Naive B cell (primary cell): ENCODE data around the gene UROC1. TPM values are rescaled to one million over a fixed set of nuclear protein-coding genes. Genes with fewer than 3 reads are reported as not detected.

Experiments
- ATAC-seq, 2 donors: fragments of 150-1000 bp; cut with Tn5 transposase; 2 replicates each; pipeline ENCODE4 v1.10.0; 2021; ENCODE audit warnings: low read depth in 2 of 2, mild to moderate bottlenecking in 2 of 2, moderate library complexity in 2 of 2
- DNase-seq: peaks from one replicate; pipeline ENCODE4 v3.0.0; 2022
- H3K27ac Mint-ChIP-seq, 6 donors: one replicate each; pipeline ENCODE4 v1.8.0; 2020 to 2022; ENCODE audit warnings: mild to moderate bottlenecking in 6 of 6, mixed read lengths in 6 of 6, moderate library complexity in 5 of 6, inconsistent platforms in 2 of 6
- H3K27me3 Mint-ChIP-seq, 3 donors: one replicate each; pipeline ENCODE4 v1.8.0; 2021 to 2022; ENCODE audit warnings: mixed read lengths in 3 of 3, mild to moderate bottlenecking in 1 of 3
- H3K36me3 Mint-ChIP-seq, 2 donors: one replicate each; pipeline ENCODE4 v1.8.0; 2020 to 2022; ENCODE audit warnings: mixed read lengths in 2 of 2, inconsistent platforms in 1 of 2, mild to moderate bottlenecking in 1 of 2
- H3K4me1 Mint-ChIP-seq, 3 donors: one replicate each; pipeline ENCODE4 v1.8.0; 2020 to 2022; ENCODE audit warnings: mixed read lengths in 3 of 3, inconsistent platforms in 1 of 3, mild to moderate bottlenecking in 1 of 3, moderate library complexity in 1 of 3
- H3K4me3 Mint-ChIP-seq, 8 donors: one replicate each; pipeline ENCODE4 v1.8.0; 2020 to 2022; ENCODE audit warnings: mild to moderate bottlenecking in 8 of 8, mixed read lengths in 8 of 8, moderate library complexity in 8 of 8, inconsistent platforms in 2 of 8
- H3K9me3 Mint-ChIP-seq, 7 donors: one replicate each; pipeline ENCODE4 v1.8.0; 2020 to 2022; ENCODE audit warnings: mixed read lengths in 7 of 7, mild to moderate bottlenecking in 5 of 7, inconsistent platforms in 2 of 7, moderate library complexity in 1 of 7
- polyA plus RNA-seq, 6 donors: library from polyadenylated mRNA; unstranded; fragments of 300-500 nt; fragmentation: Illumina TruSeq; gene quantifications; one replicate each; pipeline ENCODE4 v1.2.3, GENCODE V29; 2021; ENCODE audit warnings: low read depth in 6 of 6

UROC1 gene
- polyA plus RNA-seq, 6 donors from 2014 or later, result not detected

DNA sequence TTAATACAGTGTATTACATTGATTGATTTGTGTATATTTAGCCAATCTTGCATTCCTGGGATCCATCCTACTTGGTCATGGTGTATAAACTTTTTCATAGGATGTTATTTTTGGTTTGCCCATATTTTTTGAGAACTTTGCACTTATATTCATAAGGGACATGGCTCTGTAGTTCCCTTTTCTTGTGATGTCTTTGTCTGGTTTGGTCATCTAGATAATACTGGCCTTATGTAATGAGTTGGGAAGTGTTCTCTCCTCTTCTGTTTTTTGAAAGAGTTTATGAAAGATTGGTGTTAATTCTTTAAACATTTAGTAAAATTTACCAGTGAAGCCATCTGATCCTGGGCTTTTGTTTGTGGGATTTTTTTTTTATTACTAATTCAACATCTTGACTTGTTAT, 15.9 kb upstream of the UROC1 start:
- H3K27ac Mint-ChIP-seq, result no peak overlapping the region
- no peak for ATAC-seq
- no peaks in the 10 kb centered on the region for H3K9me3 Mint-ChIP-seq
- DNase-seq, result no peak
- no peak overlapping the region for H3K4me3 Mint-ChIP-seq
- H3K27me3 Mint-ChIP-seq, result peaks cover 5 to 18% (median 15%) of the 10 kb centered on the region in 3 donors
- peaks cover 0 to 10% (median 5%) of the 10 kb centered on the region in 3 donors for H3K4me1 Mint-ChIP-seq
- no peaks in the 10 kb centered on the region for H3K36me3 Mint-ChIP-seq

- no peak for DNase-seq
- no peaks in the 10 kb centered on the region for H3K9me3 Mint-ChIP-seq
- H3K4me3 Mint-ChIP-seq, result no peak overlapping the region
- H3K4me1 Mint-ChIP-seq, result peaks cover 0 to 10% (median 8%) of the 10 kb centered on the region in 3 donors
- no peak overlapping the region for H3K27ac Mint-ChIP-seq
- H3K36me3 Mint-ChIP-seq, result no peaks in the 10 kb centered on the region
- no peak for ATAC-seq
- H3K27me3 Mint-ChIP-seq, result peaks cover 10 to 20% (median 11%) of the 10 kb centered on the region in 3 donors
Measured at GRCh38 chr3:126531051-126531330, 13.4 kb upstream of the UROC1 start.

DNA sequence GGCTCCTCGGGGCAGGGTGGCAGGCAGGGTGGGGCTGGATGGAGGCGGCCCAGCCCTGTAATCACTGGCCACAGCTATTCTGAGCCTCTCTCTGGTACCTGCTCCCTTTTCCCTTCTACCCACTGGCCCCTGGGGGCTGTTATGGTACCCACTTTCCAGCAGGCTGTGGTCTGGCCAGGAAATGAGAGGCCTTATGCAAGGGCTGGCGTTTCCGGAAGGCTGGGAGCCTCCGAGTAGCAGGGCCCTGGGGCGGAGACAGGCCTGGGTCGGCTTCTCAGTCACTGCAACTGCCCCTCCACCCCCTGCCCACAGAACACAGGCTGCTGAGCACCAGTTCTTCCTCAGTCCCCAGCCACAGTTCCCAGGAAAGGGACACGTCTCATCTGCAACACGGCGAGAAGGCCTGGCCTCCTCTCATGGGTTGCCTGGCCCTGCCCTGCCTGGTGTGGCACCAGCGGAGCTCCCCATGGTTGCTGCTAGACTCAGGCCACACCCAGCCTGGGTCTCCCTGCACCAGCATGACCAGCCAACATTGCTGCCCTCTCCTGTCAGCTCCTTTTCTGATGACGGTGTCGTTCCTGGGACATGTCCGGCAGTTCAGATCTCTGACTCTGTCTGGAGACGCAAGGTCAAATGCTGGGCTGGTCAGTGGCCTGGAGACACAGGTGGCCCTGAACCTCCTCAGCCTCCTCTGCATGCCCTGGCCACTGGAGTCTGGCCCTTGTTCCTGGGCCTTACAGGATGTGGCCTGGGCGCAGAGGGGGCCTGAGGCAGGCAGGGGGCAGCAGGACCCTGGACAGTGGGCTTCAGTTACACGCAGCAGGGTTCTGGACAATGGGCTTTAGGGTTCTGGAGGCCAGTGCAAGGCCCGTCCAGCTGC, 12.8 kb upstream of the UROC1 start:
- H3K4me3 Mint-ChIP-seq, result peak overlapping the region in 1 of 8 donors; percentile 41
- H3K9me3 Mint-ChIP-seq, result no peaks in the 10 kb centered on the region
- peaks cover 0 to 10% (median 8%) of the 10 kb centered on the region in 3 donors for H3K4me1 Mint-ChIP-seq
- peaks cover 15 to 24% (median 16%) of the 10 kb centered on the region in 3 donors for H3K27me3 Mint-ChIP-seq
- no peaks in the 10 kb centered on the region for H3K36me3 Mint-ChIP-seq
- no peak overlapping the region for H3K27ac Mint-ChIP-seq
- ATAC-seq, result no peak
- no peak for DNase-seq

DNA sequence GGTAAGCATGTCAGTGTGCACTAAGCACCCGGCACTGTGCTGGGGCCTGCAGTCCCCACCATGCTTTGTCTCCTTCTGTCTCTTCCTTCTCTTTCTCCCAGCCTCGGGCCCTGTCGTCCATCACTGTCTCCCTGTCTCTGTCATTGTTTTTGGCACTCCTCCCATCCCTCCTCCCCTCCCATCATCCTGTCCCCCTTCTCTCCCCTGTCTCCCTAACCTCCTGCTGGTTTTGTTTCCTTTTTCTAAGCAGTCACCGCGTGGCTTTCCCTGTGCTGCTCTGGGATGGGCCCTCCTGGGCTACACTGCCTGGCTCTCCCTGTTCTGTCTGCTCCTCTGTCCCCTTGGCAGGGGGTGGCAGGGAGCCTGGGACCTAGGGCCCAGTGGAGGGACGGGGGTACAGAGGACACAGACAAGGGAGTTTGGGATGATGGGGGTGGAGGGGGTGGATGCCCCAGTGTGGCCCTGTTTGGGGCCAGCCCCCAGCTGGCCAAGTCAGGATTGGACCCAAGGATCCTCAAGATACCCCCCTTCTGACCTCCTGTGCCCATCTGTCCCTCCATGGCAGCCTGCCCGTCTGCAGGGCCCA, 12.1 kb upstream of the UROC1 start:
- no peak for ATAC-seq

GRCh38 chr3:126528800-126529541, 11.4 kb upstream of the UROC1 start:
- Mint-ChIP-seq H3K9me3 (no peaks in the 10 kb centered on the region), H3K4me1 (peaks cover 0 to 16% (median 14%) of the 10 kb centered on the region in 3 donors), H3K4me3 (no peak overlapping the region), H3K27ac (no peak overlapping the region), H3K27me3 (peaks cover 16 to 18% (median 17%) of the 10 kb centered on the region in 3 donors), H3K36me3 (no peaks in the 10 kb centered on the region)
- ATAC-seq (no peak), DNase-seq (no peak)

More for the DNA sequence above, 12.1 kb upstream of the UROC1 start:
- no peak for DNase-seq
- H3K27me3 Mint-ChIP-seq, result peaks cover 16 to 23% (median 19%) of the 10 kb centered on the region in 3 donors
- H3K36me3 Mint-ChIP-seq, result no peaks in the 10 kb centered on the region
- H3K4me3 Mint-ChIP-seq, result no peak overlapping the region
- H3K27ac Mint-ChIP-seq, result peak overlapping the region in 1 of 6 donors; percentile 56
- H3K9me3 Mint-ChIP-seq, result no peaks in the 10 kb centered on the region
- H3K4me1 Mint-ChIP-seq, result peaks cover 0 to 15% (median 13%) of the 10 kb centered on the region in 3 donors

GRCh38 chr3:126528419-126528799, 10.8 kb upstream of the UROC1 start:
- no peak overlapping the region for H3K4me3 Mint-ChIP-seq
- ATAC-seq, result no peak
- H3K36me3 Mint-ChIP-seq, result no peaks in the 10 kb centered on the region
- no peak for DNase-seq
- no peaks in the 10 kb centered on the region for H3K9me3 Mint-ChIP-seq
- H3K27me3 Mint-ChIP-seq, result peaks cover 16 to 21% (median 19%) of the 10 kb centered on the region in 3 donors
- H3K27ac Mint-ChIP-seq, result no peak overlapping the region
- peaks cover 0 to 18% (median 14%) of the 10 kb centered on the region in 3 donors for H3K4me1 Mint-ChIP-seq

DNA sequence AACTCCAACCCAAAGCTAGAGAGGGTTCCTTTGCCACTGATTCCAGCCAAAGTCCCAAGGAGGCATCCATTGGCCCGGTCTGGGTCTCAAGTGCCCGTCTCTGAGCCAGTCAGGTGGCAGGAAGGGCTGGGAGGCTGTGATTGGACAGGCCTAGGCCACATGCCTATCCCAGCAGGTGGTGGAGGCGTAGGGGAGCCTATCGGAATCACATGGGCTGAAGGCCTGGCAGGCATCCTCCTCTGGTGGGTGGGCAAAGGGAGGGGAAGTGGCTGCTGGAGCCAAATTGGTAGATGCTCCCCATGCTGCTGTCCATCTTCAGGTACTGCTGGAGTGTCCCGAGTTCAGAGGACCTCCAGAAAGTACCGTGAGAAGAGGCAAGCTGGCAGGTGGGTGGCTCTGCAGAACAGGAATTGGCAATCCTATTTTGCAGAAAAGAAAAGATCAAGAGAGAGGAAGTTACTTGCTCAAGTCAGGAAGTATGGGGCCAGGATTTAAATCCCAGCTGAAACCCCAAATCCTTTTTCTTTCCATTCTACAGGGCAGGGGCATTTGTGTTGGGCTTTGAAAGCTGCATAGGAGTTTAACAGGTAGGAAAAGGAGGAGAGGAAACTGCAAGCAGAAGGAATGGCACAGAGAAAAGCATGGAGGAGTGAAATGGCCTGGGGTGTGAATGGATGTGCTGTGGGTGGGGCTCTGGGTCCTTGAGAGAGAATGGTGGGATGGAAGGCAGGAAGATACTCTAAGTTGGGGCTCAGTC, 10.1 kb upstream of the UROC1 start:
- H3K9me3 Mint-ChIP-seq, result no peaks in the 10 kb centered on the region
- no peak overlapping the region for H3K27ac Mint-ChIP-seq
- ATAC-seq, result no peak
- H3K27me3 Mint-ChIP-seq, result peaks cover 20 to 26% (median 24%) of the 10 kb centered on the region in 3 donors
- H3K4me1 Mint-ChIP-seq, result peaks cover 0 to 24% (median 14%) of the 10 kb centered on the region in 3 donors
- no peaks in the 10 kb centered on the region for H3K36me3 Mint-ChIP-seq
- DNase-seq, result no peak
- H3K4me3 Mint-ChIP-seq, result no peak overlapping the region

- Mint-ChIP-seq H3K27ac (no peak overlapping the region), H3K36me3 (no peaks in the 10 kb centered on the region), H3K27me3 (peaks cover 21 to 32% (median 31%) of the 10 kb centered on the region in 3 donors), H3K9me3 (no peaks in the 10 kb centered on the region), H3K4me1 (peaks cover 0 to 28% (median 14%) of the 10 kb centered on the region in 3 donors), H3K4me3 (no peak overlapping the region)
- DNase-seq (no peak), ATAC-seq (no peak)
Measured at GRCh38 chr3:126527006-126527405, 9.4 kb upstream of the UROC1 start.

DNA sequence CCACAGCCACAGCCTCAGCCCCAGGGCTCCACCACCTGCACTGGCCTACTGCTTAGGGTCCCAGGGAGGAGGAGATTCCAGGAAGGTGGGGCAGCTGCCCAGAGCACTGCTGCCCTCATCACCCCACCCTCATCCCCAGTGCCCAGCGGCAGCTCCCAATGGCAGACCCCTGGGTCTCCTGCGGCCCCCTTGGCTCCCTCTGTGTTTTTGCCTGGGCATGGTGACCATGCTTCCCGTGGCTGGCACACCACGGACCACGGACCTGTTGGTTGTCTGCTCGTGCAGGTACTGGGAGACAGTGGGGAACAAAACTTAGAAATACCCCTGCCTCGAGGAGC, 9.1 kb upstream of the UROC1 start:
- no peak overlapping the region for H3K27ac Mint-ChIP-seq
- peaks cover 22 to 36% (median 33%) of the 10 kb centered on the region in 3 donors for H3K27me3 Mint-ChIP-seq
- H3K4me3 Mint-ChIP-seq, result no peak overlapping the region
- H3K9me3 Mint-ChIP-seq, result no peaks in the 10 kb centered on the region
- H3K36me3 Mint-ChIP-seq, result no peaks in the 10 kb centered on the region
- H3K4me1 Mint-ChIP-seq, result peaks cover 0 to 28% (median 14%) of the 10 kb centered on the region in 3 donors
- ATAC-seq (no peak), DNase-seq (no peak)

DNA sequence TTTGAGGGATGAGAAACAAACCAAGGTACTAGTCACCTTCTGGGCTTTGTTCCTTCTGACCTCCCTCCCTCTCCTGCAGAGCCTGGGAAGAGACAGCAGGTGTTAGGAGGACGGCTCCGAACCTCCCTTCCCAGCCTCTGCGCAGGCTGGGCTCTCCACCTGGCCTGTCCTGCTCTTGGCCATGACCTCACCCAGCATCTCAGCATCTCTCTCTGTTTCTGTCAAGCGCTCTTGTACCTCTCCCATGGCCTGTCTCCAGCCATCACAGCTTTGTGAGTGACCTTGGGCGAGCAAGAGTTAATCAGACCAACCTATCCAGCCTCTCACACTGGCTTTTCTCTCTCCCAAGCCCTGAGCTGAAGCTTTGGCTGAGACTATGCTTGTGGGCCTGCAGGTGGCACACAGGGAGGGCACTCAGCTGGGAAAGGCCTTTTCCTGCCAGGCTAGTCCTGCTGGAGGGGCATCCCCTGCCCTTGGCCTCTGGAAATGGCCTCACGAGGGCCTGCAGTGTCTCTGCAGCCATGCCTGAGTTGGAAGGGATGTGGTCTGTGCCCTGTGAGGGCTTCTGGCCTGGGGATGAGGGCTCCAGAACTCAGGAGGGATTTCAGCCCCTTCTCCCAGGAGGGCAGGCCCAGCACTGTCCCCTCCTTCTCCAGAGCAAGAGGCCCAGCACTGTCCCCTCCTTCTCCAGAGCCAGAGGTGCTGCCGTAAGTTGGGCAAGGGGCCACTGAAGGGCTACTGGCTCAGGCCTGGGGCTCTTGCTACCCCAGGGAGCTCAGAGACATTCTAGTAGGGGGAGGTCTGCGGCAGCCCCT, 8.5 kb upstream of the UROC1 start:
- Mint-ChIP-seq H3K9me3 (no peaks in the 10 kb centered on the region), H3K4me3 (peak overlapping the region in 4 of 8 donors; percentile 12 to 69 (median 39)), H3K27ac (no peak overlapping the region), H3K27me3 (peaks cover 22 to 37% (median 36%) of the 10 kb centered on the region in 3 donors), H3K36me3 (no peaks in the 10 kb centered on the region), H3K4me1 (peaks cover 0 to 28% (median 14%) of the 10 kb centered on the region in 3 donors)
- ATAC-seq (no peak), DNase-seq (no peak)

GRCh38 chr3:126525091-126525852, 7.7 kb upstream of the UROC1 start:
- no peak for DNase-seq
- peaks cover 0 to 24% (median 9%) of the 10 kb centered on the region in 3 donors for H3K4me1 Mint-ChIP-seq
- H3K9me3 Mint-ChIP-seq, result no peaks in the 10 kb centered on the region
- no peak overlapping the region for H3K27ac Mint-ChIP-seq
- peak overlapping the region in 3 of 8 donors; percentile 24 to 61 (median 45) for H3K4me3 Mint-ChIP-seq
- no peak for ATAC-seq
- no peaks in the 10 kb centered on the region for H3K36me3 Mint-ChIP-seq
- H3K27me3 Mint-ChIP-seq, result peaks cover 22 to 39% (median 36%) of the 10 kb centered on the region in 3 donors
